NB4 (cell line): Measurements from ENCODE around the gene GZMA.

Source experiments
- DNase-seq: peaks from one replicate; pipeline ENCODE4 v3.0.0; 2010; ENCODE audit warnings: low read depth
- H3K4me3 ChIP-seq: one replicate; pipeline ENCODE4 v1.5.1; 2011; ENCODE audit warnings: mild to moderate bottlenecking, low read depth, low read length, moderate library complexity
- CTCF ChIP-seq: IDR thresholded peaks from one replicate; pipeline ENCODE4 v1.5.1; 2012; ENCODE audit warnings: low read depth, low read length
- MAX ChIP-seq: IDR thresholded peaks from 2 replicates; pipeline ENCODE4 v1.6.1; 2011; ENCODE audit warnings: low read depth, low read length
- MYC ChIP-seq: IDR thresholded peaks from 2 replicates; pipeline ENCODE4 v1.6.1; 2011; ENCODE audit warnings: low read depth, low read length
- POLR2A ChIP-seq: IDR thresholded peaks from 2 replicates; pipeline ENCODE4 v1.6.1; 2011; ENCODE audit warnings: mild to moderate bottlenecking; ENCODE audit not compliant: insufficient read length; ENCODE audit errors: extremely low read depth

Gene GZMA

GRCh38 chr5:55141945-55142690 lies 39.7 kb downstream of the GZMA start:
- TF ChIP-seq CTCF, result no peak
- no peak for TF ChIP-seq MYC
- no peak for TF ChIP-seq POLR2A
- TF ChIP-seq MAX, result no peak
- DNase-seq, result no peak
- H3K4me3 ChIP-seq, result no peak overlapping the region

- no peak for DNase-seq
- TF ChIP-seq MAX (no peak), CTCF (no peak), MYC (no peak), POLR2A (no peak)
- no peak overlapping the region for H3K4me3 ChIP-seq
These were observed 41.2 kb downstream of the GZMA start for GRCh38 chr5:55143624-55144023.

- no peak for DNase-seq
- no peak overlapping the region for H3K4me3 ChIP-seq
These were observed 43.6 kb downstream of the GZMA start for GRCh38 chr5:55146080-55146479.

GRCh38 chr5:55146543-55147151 lies 44.2 kb downstream of the GZMA start:
- peak; percentile 80 for DNase-seq
- TF ChIP-seq CTCF (peak; percentile 94), POLR2A (no peak), MAX (peak; percentile 18; the same call in 1 of the 2 replicates)
- H3K4me3 ChIP-seq, result no peak overlapping the region

More at GRCh38 chr5:55146080-55146479, 43.6 kb downstream of the GZMA start:
- TF ChIP-seq MYC (no peak), CTCF (no peak), POLR2A (no peak), MAX (no peak)

GRCh38 chr5:55149308-55149795 lies 46.9 kb downstream of the GZMA start:
- H3K4me3 ChIP-seq, result no peak overlapping the region
- no peak for DNase-seq
- TF ChIP-seq MYC (no peak), CTCF (no peak), POLR2A (no peak), MAX (no peak)
